SK-N-SH (cell line): ENCODE results near the gene SEMA4D. TPM values are rescaled to one million over a fixed set of nuclear protein-coding genes. Genes with fewer than 3 reads are reported as not detected.

ENCODE experiments used
- CTCF ChIA-PET: fragments of 300-600, 350-600 bp; formaldehyde crosslinking; extraction: SDS; loops from one replicate; lab custom pipeline; 2021; lab: Yijun Ruan, JAX
- POLR2A ChIA-PET: fragments of 350-600 bp; sonication (Branson Sonifier 250); formaldehyde crosslinking; extraction: SDS; loops from one replicate; lab custom pipeline; 2020; ENCODE audit warnings: antibody characterized with exemption, inconsistent platforms; lab: Yijun Ruan, JAX
- DNase-seq: peaks from one replicate; pipeline ENCODE4 v3.0.0; 2012
- H2AFZ ChIP-seq: fragments of 200-600 bp; sonication (generic); 2 replicates; pipeline ENCODE4 v1.8.1; 2016; ENCODE audit warnings: antibody characterized with exemption, mild to moderate bottlenecking, low read depth
- H3F3A ChIP-seq: fragments of 200-600 bp; sonication (generic); replicated peaks from 2 replicates; pipeline ENCODE3; 2016; ENCODE audit warnings: antibody characterized with exemption, mild to moderate bottlenecking; ENCODE audit not compliant: insufficient read depth
- H3K27ac ChIP-seq, 2 experiments: fragments of 200-500 bp in 1 of 2; fragments of 200-600 bp in 1 of 2; sonication (Bioruptor generic) in 1 of 2; sonication (generic), shearing (Covaris generic) in 1 of 2; 2 replicates each; pipeline versions ENCODE4 v1.5.1 to v1.6.1; 2014 to 2016; ENCODE audit warnings: low read depth in 2 of 2, inconsistent platforms in 1 of 2, low read length in 1 of 2, mild to moderate bottlenecking in 1 of 2, mixed read lengths in 1 of 2
- H3K27me3 ChIP-seq: fragments of 200-600 bp; sonication (generic), shearing (Covaris generic); 2 replicates; pipeline ENCODE4 v1.6.1; 2016; ENCODE audit warnings: mixed run types; ENCODE audit not compliant: insufficient read depth
- H3K36me3 ChIP-seq, 2 experiments: fragments of 200-500 bp in 1 of 2; fragments of 200-600 bp in 1 of 2; sonication (Bioruptor generic) in 1 of 2; sonication (generic) in 1 of 2; replicated peaks in 1 of 2; 2 replicates each; pipeline versions ENCODE3 to v1.5.1; 2014 to 2016; ENCODE audit warnings: low read length in 1 of 2, mild to moderate bottlenecking in 1 of 2; ENCODE audit not compliant: insufficient read depth in 2 of 2, control insufficient read depth in 1 of 2
- H3K4me1 ChIP-seq, 2 experiments: fragments of 200-500 bp in 1 of 2; fragments of 200-600 bp in 1 of 2; sonication (Bioruptor generic) in 1 of 2; sonication (generic), shearing (Covaris generic) in 1 of 2; 2 replicates each; pipeline versions ENCODE4 v1.5.1 to v1.6.1; 2014 to 2016; ENCODE audit warnings: low read depth in 1 of 2, low read length in 1 of 2, mixed run types in 1 of 2; ENCODE audit not compliant: insufficient read depth in 2 of 2, control insufficient read depth in 1 of 2
- H3K4me2 ChIP-seq: fragments of 200-600 bp; sonication (generic), shearing (Covaris generic); 2 replicates; pipeline ENCODE4 v1.6.1; 2017; ENCODE audit warnings: mixed run types
- H3K4me3 ChIP-seq, 2 experiments: fragments of 200-500 bp in 1 of 2; fragments of 200-600 bp in 1 of 2; sonication (Bioruptor generic) in 1 of 2; sonication (generic), shearing (Covaris generic) in 1 of 2; 2 replicates each; pipeline versions ENCODE4 v1.5.1 to v1.8.1; 2014 to 2016; ENCODE audit warnings: low read depth in 2 of 2, inconsistent platforms in 1 of 2, low read length in 1 of 2, mild to moderate bottlenecking in 1 of 2, mixed read lengths in 1 of 2, moderate library complexity in 1 of 2
- H3K79me2 ChIP-seq: fragments of 200-600 bp; sonication (generic); 2 replicates; pipeline ENCODE4 v1.8.1; 2017; ENCODE audit warnings: mild to moderate bottlenecking; ENCODE audit not compliant: insufficient read depth
- H3K9ac ChIP-seq: fragments of 200-600 bp; sonication (generic); 2 replicates; pipeline ENCODE4 v1.6.1; 2017; ENCODE audit warnings: mixed run types
- H3K9me2 ChIP-seq: fragments of 200-600 bp; sonication (generic); 2 replicates; pipeline ENCODE4 v1.6.1; 2017; ENCODE audit warnings: mixed run types
- H3K9me3 ChIP-seq: fragments of 200-600 bp; sonication (generic); 2 replicates; pipeline ENCODE4 v1.6.1; 2017; ENCODE audit warnings: mixed run types, mild to moderate bottlenecking, moderate library complexity
- H4K20me1 ChIP-seq: fragments of 200-600 bp; sonication (generic); 2 replicates; pipeline ENCODE4 v1.6.1; 2017; ENCODE audit warnings: mild to moderate bottlenecking, mixed run types; ENCODE audit not compliant: insufficient read depth
- GABPA ChIP-seq: IDR thresholded peaks from 2 replicates; pipeline ENCODE4 v1.4.0; 2012; ENCODE audit warnings: low read depth, mild to moderate bottlenecking
- GATA2 ChIP-seq: sonication (generic); formaldehyde crosslinking; IDR thresholded peaks from 2 replicates; pipeline ENCODE4 v1.5.0; 2020; ENCODE audit warnings: mild to moderate bottlenecking, missing genetic modification reagents
- MEF2A ChIP-seq: IDR thresholded peaks from 2 replicates; pipeline ENCODE4 v1.4.0; 2012; ENCODE audit warnings: low read depth, borderline replicate concordance
- NRF1 ChIP-seq: IDR thresholded peaks from 2 replicates; pipeline ENCODE4 v1.6.1; 2012; ENCODE audit warnings: low read depth, mild to moderate bottlenecking, low read length
- RCOR1 ChIP-seq: fragments of 150-350 bp; IDR thresholded peaks from 2 replicates; pipeline ENCODE4 v1.6.1; 2017; ENCODE audit warnings: antibody characterized with exemption, low read length
- RFX5 ChIP-seq: IDR thresholded peaks from 2 replicates; pipeline ENCODE4 v1.6.1; 2012; ENCODE audit warnings: mild to moderate bottlenecking, improper control_type of control experiment, low read length
- RXRA ChIP-seq: IDR thresholded peaks from 2 replicates; pipeline ENCODE4 v1.4.0; 2012; ENCODE audit warnings: low read depth, mild to moderate bottlenecking, borderline replicate concordance
- SIN3A ChIP-seq: IDR thresholded peaks from 2 replicates; pipeline ENCODE4 v1.6.1; 2012; ENCODE audit warnings: low read depth, mild to moderate bottlenecking, low read length, moderate library complexity, borderline replicate concordance
- TAF1 ChIP-seq: IDR thresholded peaks from 2 replicates; pipeline ENCODE4 v1.6.1; 2012; ENCODE audit warnings: low read depth, mild to moderate bottlenecking, low read length, moderate library complexity, borderline replicate concordance
- TEAD4 ChIP-seq: IDR thresholded peaks from 2 replicates; pipeline ENCODE4 v1.4.0; 2012; ENCODE audit warnings: mild to moderate bottlenecking, borderline replicate concordance; ENCODE audit not compliant: insufficient read depth
- YY1 ChIP-seq: IDR thresholded peaks from 2 replicates; pipeline ENCODE4 v1.4.0; 2012; ENCODE audit warnings: low read depth, mild to moderate bottlenecking
- WGBS: methylation state at CpG from one replicate; pipeline ENCODE4 v1.1.6; 2017; ENCODE audit warnings: low lambda C conversion rate; 5-methylcytosine and 5-hydroxymethylcytosine counted together
- polyA plus RNA-seq, 3 experiments: library from polyadenylated mRNA; depleted of rRNA; stranded (reverse); fragments of >200 nt; gene quantifications; 2 replicates each; pipeline ENCODE4 v1.2.3, GENCODE V29; 2012
- TF ChIP-seq, protein P1 (sequence below): fragments of 200-600 bp; sonication (generic); IDR thresholded peaks from 2 replicates; pipeline ENCODE4 v1.6.1; 2017; ENCODE audit warnings: antibody characterized with exemption, mild to moderate bottlenecking, moderate library complexity
- TF ChIP-seq, protein P2 (sequence below): IDR thresholded peaks from 2 replicates; pipeline ENCODE4 v1.4.0; 2012; ENCODE audit warnings: low read depth, borderline replicate concordance
- TF ChIP-seq, protein P3 (sequence below): fragments of 150-350 bp; IDR thresholded peaks from 2 replicates; pipeline ENCODE4 v1.6.1; 2016; ENCODE audit warnings: mild to moderate bottlenecking, low read depth, low read length

SEMA4D gene
- polyA plus RNA-seq, 1 of the 3 experiments (the other 2 are of a cell fraction), result 4.8 TPM

DNA sequence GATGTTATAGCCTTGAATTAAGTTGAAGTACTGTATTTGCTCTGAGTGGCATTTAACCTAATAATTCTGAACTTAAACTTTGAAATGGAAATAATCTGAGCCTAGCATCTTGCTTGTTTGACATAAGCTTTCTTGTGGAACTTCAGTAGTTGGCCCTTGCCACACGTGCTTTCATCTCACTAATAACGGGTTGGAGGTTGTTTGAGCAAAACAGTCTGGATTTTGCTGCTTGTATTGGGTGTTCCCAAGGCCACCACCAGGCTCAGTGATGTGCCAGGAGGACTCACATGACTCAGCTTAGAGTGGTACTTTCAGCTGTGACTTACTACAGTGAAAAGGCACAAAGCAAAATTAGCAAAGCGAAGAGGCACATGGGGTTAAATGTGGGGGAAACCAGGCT, 143.9 kb downstream of the SEMA4D start:
- H3K4me1 ChIP-seq, result peaks cover 0 to 17% of the 10 kb centered on the region in 2 experiments; a peak in 2 of 4 replicates
- 93% methylated on average over 3 of the region's 3 CpGs for WGBS
- no peaks in the 10 kb centered on the region for H3K9me2 ChIP-seq
- no peaks in the 10 kb centered on the region for H3K79me2 ChIP-seq
- no peak overlapping the region for H3K9ac ChIP-seq
- ChIA-PET POLR2A (no interaction called here), CTCF (interaction anchor here (0.6 kb wide), 1 partner anchor 198 kb away, joined by 3 read pairs; no protein-coding TSS in a partner anchor)
- H3K4me2 ChIP-seq, result no peak overlapping the region
- H4K20me1 ChIP-seq, result no peaks in the 10 kb centered on the region
- no peak overlapping the region for H3K27ac ChIP-seq
- H3K27me3 ChIP-seq, result no peaks in the 10 kb centered on the region
- H2AFZ ChIP-seq, result no peak overlapping the region
- H3F3A ChIP-seq, result no peaks in the 10 kb centered on the region
- no peaks in the 10 kb centered on the region for H3K9me3 ChIP-seq
- H3K4me3 ChIP-seq, result no peak overlapping the region
- no peak for TF ChIP-seq SIN3A
- TF ChIP-seq GATA2, result no peak
- no peak for TF ChIP-seq TEAD4
- TF ChIP-seq MEF2A, result no peak
- TF ChIP-seq, protein P1, sequence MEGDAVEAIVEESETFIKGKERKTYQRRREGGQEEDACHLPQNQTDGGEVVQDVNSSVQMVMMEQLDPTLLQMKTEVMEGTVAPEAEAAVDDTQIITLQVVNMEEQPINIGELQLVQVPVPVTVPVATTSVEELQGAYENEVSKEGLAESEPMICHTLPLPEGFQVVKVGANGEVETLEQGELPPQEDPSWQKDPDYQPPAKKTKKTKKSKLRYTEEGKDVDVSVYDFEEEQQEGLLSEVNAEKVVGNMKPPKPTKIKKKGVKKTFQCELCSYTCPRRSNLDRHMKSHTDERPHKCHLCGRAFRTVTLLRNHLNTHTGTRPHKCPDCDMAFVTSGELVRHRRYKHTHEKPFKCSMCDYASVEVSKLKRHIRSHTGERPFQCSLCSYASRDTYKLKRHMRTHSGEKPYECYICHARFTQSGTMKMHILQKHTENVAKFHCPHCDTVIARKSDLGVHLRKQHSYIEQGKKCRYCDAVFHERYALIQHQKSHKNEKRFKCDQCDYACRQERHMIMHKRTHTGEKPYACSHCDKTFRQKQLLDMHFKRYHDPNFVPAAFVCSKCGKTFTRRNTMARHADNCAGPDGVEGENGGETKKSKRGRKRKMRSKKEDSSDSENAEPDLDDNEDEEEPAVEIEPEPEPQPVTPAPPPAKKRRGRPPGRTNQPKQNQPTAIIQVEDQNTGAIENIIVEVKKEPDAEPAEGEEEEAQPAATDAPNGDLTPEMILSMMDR, result no peak
- TF ChIP-seq, protein P2, sequence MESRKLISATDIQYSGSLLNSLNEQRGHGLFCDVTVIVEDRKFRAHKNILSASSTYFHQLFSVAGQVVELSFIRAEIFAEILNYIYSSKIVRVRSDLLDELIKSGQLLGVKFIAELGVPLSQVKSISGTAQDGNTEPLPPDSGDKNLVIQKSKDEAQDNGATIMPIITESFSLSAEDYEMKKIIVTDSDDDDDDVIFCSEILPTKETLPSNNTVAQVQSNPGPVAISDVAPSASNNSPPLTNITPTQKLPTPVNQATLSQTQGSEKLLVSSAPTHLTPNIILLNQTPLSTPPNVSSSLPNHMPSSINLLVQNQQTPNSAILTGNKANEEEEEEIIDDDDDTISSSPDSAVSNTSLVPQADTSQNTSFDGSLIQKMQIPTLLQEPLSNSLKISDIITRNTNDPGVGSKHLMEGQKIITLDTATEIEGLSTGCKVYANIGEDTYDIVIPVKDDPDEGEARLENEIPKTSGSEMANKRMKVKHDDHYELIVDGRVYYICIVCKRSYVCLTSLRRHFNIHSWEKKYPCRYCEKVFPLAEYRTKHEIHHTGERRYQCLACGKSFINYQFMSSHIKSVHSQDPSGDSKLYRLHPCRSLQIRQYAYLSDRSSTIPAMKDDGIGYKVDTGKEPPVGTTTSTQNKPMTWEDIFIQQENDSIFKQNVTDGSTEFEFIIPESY, result no peak
- no peak for TF ChIP-seq RCOR1
- TF ChIP-seq, protein P3, sequence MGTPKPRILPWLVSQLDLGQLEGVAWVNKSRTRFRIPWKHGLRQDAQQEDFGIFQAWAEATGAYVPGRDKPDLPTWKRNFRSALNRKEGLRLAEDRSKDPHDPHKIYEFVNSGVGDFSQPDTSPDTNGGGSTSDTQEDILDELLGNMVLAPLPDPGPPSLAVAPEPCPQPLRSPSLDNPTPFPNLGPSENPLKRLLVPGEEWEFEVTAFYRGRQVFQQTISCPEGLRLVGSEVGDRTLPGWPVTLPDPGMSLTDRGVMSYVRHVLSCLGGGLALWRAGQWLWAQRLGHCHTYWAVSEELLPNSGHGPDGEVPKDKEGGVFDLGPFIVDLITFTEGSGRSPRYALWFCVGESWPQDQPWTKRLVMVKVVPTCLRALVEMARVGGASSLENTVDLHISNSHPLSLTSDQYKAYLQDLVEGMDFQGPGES, result no peak
- no peak for TF ChIP-seq GABPA
- no peak for TF ChIP-seq YY1
- TF ChIP-seq RXRA, result no peak
- TF ChIP-seq TAF1, result no peak
- TF ChIP-seq NRF1, result no peak
- no peak for TF ChIP-seq RFX5
- DNase-seq, result no peak
- H3K36me3 ChIP-seq, result peaks cover 38 to 93% of the 10 kb centered on the region in 2 experiments
